ENCODE measurements around the gene RARA.

The RARA gene

DNA sequence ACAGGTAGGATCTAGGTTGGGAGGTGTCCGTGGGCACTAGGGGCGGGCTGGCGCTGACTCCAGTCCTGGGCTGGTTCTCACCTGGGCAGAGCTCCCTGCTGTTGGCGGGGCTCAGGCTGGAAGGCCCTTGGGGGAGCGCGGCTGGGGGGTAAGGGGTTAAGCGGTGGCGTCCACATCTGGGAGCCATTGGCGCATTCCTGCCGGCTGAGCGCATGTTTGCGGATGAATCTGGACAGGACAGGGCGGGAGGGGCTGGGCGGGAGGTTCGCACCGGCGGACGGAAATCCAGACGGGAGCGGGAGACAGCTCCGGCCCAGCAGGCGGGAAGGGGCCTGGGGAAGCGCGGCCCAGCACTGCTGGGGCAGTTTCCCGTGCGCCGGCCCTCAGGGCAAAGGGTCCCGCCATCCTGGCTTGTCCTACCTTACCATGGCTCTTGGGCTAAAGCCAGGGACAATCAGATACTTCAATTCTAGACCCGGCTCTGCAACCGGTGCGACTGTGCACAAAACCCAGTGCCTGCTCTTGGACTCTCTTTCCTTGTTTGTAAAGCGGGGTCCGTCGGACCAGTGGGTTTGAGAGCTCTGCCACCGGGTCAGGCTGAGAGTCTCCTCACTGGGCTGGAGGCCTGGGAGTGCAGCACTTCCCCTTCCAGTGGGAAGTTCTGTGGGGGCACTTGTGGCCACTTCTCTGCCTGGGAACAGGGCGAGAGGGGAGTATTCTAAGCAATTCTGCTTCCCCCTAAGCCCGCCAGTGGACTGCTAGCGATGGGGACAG lies 7.8 kb downstream of the RARA start:
- DNase-seq (ENCODE audit: low spot score) = no peak

DNA sequence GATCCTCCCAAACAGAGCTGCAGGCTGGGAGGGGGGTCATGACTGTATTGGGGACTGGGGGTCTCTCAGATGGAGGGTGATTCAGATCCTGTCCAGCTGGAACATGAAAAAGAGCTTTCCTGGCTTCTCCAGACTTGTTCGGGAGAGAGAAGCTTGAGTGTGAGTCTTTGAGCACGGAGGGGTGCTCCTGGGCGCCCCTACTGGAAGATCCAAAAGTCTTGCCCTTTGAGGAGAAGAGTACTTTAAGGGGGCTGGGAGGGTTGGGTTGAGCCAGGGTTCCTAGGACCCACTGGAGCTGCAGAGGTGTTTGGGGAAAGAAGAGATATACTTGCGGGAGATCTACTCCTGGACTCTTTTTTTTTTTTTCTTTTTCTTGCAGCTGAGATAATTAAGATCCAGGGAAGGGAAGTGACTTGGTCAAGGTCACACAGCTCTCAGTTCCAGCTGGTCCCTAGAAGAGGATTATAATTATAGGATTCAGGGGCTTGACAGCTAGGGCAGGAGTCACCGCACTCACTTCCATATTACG lies 8.4 kb downstream of the RARA start:
- peak; percentile 73 for DNase-seq (ENCODE audit: low spot score)

DNA sequence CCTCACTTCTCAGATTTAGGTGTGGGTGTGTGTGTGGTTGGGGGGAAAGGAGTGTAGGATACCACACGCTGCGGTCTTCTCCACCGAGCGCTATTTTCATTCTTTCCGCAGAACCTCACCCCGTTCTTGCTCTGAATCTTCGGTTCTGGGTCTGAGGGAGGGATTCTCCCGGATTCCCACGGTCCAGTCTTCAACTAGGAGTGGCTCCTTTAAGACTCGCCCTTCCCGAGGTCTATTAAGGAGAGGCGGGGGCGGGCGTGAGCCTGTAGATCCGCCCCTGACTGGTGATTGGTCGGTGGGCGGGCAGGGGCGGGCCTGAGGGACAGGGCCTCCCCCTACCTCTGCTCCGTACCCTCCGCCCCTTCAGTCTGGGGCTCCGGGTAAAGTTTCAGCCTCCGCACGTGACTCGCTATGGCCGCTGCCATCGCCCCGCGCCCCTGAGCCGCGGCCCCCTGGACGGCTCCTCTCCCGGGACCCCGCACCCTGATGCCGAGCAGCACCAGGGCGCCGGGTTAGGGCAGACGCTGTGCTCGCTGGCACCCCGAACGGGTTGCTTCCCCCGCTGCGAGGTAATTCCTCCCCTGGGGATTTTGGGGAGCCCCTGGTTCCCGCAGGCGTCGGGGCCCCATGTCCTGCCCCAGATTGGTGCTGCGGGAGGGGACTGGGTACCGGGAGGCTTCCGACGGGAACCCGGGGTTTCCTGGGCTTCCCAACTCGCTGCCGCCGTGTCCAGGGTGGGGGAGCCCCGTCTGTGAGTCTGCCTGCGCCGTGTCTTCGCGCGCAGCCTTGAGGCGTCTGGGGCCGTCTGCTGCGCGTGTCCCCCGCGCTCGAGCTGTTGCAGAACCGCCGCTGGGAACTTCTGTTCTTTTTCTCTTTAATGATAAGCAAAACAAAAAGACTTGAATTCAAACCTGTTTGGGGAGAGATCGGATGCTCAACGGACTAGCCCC lies 9.2 kb downstream of the RARA start:
- DNase-seq (ENCODE audit: low spot score) = peak; percentile 92

DNA sequence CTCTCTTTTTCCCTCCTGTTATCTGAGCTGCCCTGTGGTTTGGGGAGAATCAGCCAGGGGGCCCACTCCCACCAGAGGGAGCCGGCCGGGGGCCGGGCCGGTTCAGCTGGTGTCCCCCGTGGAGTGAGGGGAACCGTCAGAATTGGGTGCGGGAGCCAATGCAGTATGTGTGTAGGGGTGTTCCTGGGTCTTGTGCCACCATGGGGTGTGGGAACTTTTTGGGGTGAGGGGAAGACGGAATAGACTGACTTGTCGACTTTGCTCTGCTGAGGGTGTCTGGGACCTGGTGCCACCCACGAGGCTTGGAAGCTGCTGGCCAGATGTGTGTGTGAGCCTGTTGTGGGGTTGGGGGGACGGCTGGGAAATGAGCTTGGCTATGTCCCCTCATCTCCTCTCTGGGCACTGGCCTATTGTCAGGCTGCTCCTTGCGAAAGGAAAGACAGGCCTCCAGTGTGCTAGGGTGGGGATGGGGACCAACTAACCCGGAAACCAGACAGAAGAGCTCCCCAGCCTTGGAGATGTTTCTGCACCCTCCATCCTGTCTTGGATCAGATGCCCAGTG lies 9.9 kb downstream of the RARA start:
- no peak for DNase-seq (ENCODE audit: low spot score)

DNA sequence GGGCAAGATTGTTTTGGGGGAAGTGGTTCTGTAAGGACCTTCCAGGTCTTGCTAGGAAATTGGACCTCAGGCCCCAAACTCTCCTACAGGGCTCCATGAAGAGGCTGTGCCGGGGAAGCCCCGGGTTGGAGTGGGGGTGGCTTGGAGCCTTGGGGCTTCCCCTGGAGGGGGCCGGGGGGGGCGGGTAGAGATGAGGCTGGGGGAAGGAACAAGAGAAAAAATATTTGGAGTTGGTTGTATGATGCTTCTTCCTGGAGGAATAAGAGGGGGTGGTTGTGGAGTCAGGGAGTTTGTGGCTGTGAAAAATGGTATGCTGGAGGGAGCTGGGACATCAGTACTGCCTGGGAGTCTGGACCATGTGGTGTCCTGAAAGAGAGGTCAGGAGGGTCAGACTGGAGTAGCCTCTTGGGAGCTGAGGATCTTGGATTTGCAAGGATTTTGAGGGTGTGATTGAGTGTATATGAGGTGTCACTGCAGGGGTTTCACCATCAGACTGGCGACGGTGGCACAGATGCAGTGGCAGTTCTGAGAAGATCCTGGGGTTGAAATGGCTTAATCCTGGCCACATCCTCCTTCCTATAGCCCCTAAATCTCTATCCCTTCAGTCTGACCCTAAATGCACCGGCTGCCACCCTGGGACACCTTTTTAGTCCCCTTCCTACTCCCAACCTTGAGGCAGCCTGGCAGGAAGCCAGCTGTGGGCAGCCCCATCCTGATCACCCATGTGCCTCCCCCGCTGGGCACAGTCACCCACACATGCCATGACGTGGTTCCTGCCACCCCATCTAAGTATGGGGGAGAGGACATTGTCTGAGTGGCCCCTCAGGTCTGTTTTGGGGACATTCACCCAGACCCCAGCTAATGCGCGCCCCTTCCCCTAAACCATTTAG lies 10.9 kb downstream of the RARA start:
- DNase-seq (ENCODE audit: low spot score) = peak; percentile 43

DNA sequence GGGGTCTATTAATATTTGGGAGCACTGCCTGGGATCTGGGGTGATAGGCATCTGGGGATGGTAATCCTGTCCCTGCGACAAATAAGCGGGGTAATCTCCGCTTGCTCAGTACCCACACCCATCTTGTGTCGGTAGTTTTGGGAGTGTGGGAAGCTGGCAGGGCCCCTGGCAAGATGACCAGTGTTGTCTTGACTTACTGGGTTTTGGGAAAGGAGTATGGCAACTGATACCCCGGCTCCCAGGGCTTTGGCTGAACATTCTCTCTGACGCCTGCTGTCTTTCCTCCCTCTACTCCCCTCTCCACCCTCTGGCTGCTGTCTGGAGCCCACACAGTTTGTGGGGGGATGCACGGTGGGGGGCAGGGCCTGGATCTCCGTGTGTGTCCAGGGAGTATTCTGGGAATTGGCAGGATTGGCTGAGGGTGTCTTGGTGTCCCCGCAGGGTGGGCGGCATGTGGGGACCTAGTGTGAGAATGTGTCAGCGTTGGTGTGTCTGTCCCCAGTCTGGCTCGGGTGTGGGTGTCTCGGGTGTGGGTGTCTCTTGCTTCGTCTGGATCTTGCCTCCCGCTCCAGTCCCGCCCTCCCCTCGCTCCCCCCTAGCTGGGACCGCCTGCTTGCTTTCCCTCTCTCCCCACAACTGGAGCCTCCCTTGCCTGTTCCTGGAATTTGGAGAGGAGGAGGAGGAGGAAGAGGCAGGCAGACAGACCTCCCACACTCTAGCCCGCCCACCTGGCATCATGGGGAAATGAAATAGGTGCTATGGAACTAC lies 12.0 kb downstream of the RARA start:
- DNase-seq (ENCODE audit: low spot score) = no peak

DNA sequence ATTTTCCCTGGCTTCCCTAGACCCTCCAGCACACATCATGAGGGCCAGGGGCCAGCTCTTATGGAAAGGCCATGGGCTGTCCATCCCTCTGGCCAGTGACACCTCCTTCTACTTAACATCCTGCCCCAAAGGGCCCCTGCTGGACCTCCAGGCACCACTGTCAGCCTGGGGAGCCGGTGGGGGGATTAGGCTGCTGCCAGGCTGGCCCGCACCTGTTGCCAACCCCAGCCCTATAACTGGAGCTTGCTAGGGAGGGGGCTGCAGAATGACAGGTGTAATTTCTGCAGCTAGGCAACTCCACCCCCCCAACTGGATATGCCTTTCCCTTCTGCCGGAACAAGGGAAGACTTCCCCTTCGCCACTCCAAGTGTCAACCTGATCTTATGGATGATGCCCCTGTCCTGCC lies 12.5 kb downstream of the RARA start:
- DNase-seq (ENCODE audit: low spot score) = no peak

DNA sequence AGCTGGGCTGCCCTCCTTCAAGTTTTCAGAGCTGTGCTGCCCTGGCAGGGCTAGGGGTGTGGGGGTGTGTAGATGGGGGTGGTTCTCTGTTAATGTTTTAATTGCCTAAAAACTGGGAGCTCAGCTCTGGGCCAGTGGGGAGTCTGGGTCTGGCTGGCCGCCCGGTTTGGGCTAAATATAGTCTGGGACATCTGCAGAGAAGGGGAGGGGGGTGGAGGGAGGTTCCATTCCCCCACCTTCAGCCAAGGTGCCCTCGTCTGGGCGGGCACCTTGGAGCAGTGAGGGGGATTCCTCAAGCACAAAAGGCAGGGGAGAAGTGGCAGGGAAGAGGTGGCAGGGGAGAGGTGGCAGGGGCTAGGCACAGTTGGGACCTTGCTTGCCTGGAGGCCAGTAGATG lies 13.0 kb downstream of the RARA start:
- no peak for DNase-seq (ENCODE audit: low spot score)

DNA sequence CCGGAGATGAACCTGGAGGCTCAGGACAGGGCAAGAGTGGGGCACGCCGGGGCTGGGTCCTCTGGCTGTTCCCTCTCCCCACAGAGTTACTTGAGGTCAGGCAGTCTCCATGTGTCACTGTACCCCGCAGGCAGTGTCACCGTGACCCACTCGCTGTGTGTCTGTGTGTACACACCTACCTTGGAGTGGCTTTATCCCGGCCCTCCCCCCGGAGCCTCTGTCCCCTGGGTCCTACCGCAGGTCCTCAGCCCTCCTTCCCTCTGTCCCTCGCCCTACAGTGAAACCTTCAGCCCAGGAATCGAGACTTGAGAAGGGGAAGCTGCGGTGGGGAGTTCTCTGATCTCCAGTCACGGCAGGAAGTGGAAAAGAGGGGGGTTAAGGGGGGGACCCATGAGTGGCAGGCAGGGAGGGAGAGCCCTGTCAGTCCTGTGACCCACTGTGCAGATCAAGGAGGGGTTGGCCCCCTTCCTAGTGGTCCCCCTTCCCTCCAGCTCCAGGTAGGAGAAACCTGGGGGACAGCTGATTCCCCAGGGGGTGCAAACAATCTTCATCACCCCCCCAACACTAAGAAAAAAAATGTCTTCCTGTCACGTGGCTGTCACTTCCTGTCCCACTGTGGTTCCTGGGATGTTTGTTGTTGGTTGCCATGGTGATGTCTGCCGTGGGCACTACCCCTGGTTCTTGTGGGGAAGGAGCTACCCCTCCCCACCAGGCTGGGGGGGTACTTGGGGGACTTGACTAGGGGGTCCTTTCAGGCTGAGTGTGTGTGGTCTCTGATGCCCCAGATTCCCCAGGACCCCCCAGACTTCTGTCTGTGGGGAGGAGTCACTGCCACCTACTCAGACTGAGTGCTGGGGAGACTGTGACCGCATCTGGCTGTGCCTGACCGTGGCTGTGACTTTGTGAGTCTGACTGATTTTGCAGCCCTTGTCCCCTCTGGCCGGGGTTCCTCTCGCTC lies 13.7 kb downstream of the RARA start:
- peak; percentile 73 for DNase-seq (ENCODE audit: low spot score)

DNA sequence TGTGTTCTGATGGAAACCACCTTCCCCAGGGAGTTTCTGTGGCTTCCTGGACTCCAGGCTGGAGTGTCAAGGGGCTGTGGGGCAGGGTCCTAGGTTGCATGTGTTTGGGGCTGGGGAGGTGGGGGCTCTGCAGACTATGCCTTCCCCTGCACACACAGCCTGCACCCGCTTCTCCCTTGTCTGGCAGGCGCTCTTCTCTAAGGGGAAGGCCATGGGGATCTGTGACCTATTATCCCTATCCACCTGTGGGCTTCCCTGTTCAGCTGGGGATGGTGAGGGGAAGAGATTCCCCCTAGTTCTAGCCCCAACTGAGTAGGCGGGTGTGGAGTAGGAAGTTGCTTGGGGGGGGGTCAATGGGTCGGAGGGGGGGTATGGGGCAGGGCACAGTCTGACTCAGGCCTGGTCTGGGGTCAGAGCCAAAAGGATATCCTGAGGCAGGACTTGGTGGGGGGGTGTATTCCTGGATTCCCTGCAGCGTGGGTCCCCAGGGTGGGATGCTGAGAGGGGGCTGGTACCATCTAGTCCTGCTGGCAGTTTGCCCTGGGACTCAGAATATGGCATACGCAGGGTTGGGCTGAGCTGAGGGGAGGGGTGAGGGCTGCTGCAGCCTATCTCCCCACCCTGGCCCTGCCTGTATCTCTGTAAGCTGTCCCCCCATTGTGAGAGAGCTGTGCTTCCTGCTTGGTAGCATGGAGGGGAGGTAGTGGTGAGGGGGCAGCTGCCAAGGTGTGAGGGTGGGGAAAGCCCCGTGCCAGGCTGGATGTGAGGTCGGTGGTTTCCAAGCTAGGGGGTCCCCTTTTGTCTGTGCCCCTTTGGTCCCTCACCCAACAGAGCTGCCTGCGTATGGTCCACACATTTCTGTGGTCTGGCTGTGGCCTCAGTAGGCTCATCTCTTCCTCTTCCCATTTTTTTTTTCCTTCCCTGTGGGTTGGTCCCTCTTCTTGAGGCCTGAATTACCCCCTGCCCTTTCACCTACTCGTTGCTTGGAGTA lies 14.7 kb downstream of the RARA start:
- DNase-seq (ENCODE audit: low spot score) = peak; percentile 33

DNA sequence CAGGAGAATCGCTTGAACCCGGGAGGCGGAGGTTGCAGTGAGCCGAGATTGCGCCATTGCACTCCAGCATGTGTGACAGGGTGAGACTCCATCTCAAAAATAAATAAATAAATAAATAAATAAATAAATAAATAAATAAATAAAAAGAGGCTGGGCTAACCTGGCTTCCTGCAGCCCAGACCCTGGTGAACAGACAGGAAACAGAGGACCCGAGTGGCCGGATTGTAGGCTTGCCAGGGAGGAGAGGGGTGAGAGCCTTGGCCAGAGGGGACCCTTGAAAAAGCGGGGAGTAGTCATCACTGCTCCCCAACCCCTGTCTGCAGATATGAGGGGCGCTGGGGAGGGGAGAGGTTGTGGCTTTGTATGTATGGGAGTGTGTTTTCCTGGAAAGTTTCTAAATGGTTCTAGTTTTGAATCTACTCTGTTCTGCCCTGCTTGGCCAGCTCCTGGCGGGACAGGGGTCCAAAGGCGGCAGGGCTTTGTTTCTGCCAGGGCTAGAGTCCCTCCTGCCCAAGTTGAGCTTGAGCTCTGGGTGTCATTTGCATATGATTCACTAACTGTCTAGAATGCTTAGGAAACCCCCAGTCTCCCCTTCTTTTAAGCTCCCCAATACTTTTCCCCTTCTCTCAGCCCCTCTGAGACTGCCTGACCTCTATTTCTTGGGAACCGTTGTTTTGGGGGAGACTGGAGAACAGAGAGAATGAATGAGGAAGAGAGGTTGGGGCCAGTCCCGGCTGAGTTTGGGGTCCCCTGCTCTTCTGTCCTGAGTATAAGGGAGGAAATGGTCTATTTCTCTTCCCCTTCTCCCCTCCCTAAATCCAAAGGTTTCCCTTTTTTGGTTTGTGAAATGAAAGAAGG lies 16.4 kb downstream of the RARA start:
- DNase-seq (ENCODE audit: low spot score) = no peak

DNA sequence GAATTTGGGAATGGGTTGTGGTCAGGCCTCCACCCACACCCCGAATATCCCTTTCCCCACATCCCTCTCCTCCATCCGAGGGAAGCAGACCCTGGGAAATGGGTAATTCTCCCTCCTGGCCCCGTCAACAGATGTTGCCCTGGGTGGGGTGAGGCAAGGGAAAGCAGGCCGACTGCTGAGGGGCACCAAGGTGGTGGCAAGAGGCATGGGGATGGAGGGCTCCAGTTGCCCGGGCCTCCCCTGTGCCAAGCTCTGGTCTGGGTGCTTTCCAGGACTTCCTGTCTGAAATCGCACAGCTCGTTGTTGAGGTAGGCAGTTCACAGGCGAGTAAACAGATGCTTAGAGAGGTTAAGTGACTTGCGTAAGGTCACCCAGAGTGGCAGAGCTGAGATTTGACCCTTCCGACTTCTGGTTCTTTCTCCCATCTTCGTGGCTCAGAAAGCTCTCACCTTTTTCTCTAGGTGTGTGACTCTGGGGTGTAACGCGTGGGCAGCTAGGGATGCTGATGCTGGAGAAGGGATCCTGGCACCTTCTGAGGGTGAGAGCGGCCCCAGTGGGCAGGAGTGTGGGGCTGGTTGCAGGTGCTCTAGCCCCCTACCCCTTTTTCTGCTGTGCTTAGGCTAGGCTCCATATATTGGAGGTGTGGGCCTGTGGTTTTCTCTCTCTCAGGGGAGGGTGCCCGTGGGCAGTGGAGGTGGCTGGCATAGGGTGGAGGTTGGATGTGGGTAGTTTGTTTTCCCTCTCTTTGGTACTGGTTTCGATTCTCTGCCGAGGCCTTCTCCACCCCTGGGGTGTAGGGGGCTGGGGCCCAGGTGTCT lies 17.2 kb downstream of the RARA start:
- no peak for DNase-seq (ENCODE audit: low spot score)

DNA sequence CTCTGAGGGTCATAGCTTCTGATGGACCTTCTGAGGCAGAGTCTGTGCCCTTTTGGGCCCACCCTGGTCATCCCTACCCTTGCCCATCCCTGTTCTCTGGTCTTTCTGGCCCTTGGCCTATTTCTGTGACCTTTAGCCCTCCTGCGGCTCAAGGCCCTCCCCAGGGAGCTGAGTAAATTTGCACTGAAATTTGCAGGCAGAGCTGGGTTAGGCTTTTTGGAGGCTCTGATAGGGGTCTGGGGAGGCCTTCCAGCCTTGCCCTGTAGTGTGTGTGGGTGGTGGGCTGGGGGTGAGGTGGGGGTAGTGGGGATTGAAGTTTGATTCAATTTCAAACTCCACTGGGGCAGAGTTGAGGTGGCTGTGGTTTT lies 17.8 kb downstream of the RARA start:
- no peak for DNase-seq (ENCODE audit: low spot score)

DNA sequence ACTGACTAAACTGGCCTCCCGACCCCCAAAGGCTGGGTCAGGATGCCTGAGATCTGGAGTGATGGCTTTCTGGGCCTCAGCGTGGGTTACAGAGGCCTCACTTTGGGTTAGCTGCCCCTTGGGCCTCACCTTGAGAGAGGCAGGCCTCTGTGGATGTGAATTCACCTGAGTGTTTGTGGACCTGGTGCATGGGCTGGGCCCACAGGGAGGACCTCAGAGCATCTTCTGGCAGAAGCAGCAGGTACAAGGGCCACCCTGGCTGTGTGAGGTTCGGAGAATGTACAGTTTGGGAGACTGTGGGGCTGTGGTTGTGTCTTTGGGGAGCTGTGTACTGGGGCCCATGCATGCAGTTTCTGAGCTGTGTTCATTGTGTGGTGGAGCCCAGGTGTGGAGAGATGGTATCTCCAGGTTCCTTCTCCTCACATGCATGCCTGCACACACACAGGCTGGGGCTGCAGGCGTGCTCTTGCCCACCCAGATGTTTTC lies 18.3 kb downstream of the RARA start:
- DNase-seq (ENCODE audit: low spot score) = no peak

DNA sequence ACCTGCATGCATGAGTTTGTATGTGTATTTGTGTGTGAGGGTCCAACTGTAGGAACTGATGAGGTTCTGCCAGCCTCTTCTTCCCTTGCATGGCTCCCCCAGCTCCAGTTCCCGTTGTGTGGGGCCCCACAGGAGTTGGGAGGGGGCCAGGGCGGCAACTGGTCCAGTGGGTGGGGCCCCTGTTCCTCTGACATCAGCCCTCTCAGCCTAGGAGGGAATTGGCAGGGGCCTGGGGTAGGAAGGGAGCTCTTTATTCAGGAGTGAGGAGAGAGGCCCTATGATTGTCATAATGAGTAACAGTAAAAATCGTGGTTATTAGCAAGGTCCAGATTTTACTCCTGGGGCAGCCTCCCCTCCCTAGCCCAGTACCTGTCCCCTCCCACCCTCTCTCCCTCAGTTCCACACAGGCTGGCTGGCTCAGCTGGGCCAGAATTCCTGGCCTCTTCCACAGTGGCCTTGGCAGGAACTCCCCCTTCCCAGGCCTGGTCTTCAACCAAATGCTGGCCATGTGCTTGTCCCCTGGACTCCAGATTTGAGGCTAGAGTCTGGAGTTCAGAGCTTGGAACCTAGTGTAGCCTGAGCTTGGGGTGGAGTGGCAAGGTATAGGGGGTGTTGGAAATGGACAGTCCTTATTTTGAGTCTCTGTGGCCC lies 18.9 kb downstream of the RARA start:
- DNase-seq (ENCODE audit: low spot score) = no peak

DNA sequence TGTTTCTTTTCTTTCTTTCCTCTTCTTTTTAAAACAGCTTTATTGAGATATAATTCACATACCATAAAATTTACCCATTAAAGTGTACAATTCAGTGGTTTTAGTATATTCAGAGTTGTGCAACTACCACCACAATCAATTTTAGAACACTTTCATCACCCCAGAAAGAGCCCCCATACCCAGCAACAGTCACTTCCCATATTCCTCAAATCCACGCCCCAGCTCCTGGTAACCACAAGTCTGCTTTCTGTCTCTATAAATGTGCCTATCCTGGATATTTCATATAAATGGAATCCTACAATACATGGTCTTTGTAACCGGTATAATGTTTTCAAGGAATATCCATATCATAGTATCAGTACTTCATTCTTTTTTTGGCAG lies 19.4 kb downstream of the RARA start:
- DNase-seq (ENCODE audit: low spot score) = no peak

Measured in hematopoietic multipotent progenitor cell treated with erythropoietin and hydrocortisone succinate and interleukin-3 and kit ligand, for 15 days (in vitro differentiated cells).